Tibial artery (tissue), 4 donors: ENCODE data around the gene EFR3B.
A peak's percentile ranks its signal among the peaks of the same experiment; 100 is the strongest.
"Not testable (repeated sequence)": the region's sequence is repeated elsewhere in the genome, so short reads cannot be mapped to it uniquely, and the experiment has no call there.

ENCODE experiments used
- DNase-seq, 2 donors: peaks; one replicate each; pipeline ENCODE4 v3.0.0-alpha.2; 2019
- H3K27ac ChIP-seq, 2 donors: fragments of 200-600 bp; sonication (generic) in 1 of 2; 1 replicate in 1 of 2; 2 replicates in 1 of 2; pipeline ENCODE4 v1.5.1; 2018 to 2019; ENCODE audit warnings: mild to moderate bottlenecking in 1 of 2
- H3K27me3 ChIP-seq, 2 donors: fragments of 200-600 bp; sonication (generic) in 1 of 2; one replicate each; pipeline versions ENCODE4 v1.5.1 to v1.6.0; 2016 to 2019
- H3K36me3 ChIP-seq, 3 donors: fragments of 200-600 bp; sonication (generic) in 2 of 3; one replicate each; pipeline ENCODE4 v1.5.1; 2016 to 2019; ENCODE audit warnings: mild to moderate bottlenecking in 2 of 3
- H3K4me1 ChIP-seq, 4 donors: fragments of 200-600 bp; sonication (generic) in 2 of 4; 1 replicate in 3 of 4; 2 replicates in 1 of 4; pipeline ENCODE4 v1.5.1; 2016 to 2019
- H3K4me3 ChIP-seq, 2 donors: fragments of 200-600 bp; sonication (generic) in 1 of 2; 1 replicate in 1 of 2; 2 replicates in 1 of 2; pipeline ENCODE4 v1.5.1; 2018 to 2019; ENCODE audit warnings: mild to moderate bottlenecking in 2 of 2
- H3K9me3 ChIP-seq, 3 donors: fragments of 200-600 bp; sonication (generic) in 1 of 3; one replicate each; pipeline ENCODE4 v1.5.1; 2016 to 2019
- CTCF ChIP-seq, 2 experiments: fragments of 200-600 bp in 1 of 2; fragments of 450-650 bp in 1 of 2; IDR thresholded peaks; one replicate each; pipeline ENCODE4 v1.5.1; 2017 to 2019; ENCODE audit warnings: antibody characterized with exemption in 2 of 2, mild to moderate bottlenecking in 1 of 2, moderate library complexity in 1 of 2
- intact Hi-C: fragments of 100-400 bp; cut with DNase I; formaldehyde crosslinking; loops from one replicate; pipeline ENCODE4 v1.15.0; 2023; ENCODE audit warnings: low total_unique reads

EFR3B gene

GRCh38 chr2:25125976-25126375 is 84.1 kb downstream of the EFR3B start:
- no peak overlapping the region for H3K27ac ChIP-seq
- no peak overlapping the region for H3K4me3 ChIP-seq
- DNase-seq = no peak
- H3K9me3 ChIP-seq = no peaks in the 10 kb centered on the region
- H3K27me3 ChIP-seq = no peaks in the 10 kb centered on the region
- intact Hi-C loops = no loop called here
- H3K36me3 ChIP-seq = no peaks in the 10 kb centered on the region
- TF ChIP-seq CTCF (IDR thresholded peaks at IDR 0.05) = no peak
- H3K4me1 ChIP-seq = peaks cover 0 to 3% (median 0%) of the 10 kb centered on the region in 4 donors

GRCh38 chr2:25127071-25127470 is 85.2 kb downstream of the EFR3B start:
- H3K9me3 ChIP-seq, DNase-seq, H3K4me1 ChIP-seq, intact Hi-C loops, H3K36me3 ChIP-seq, H3K27ac ChIP-seq, H3K4me3 ChIP-seq: not testable (repeated sequence)
- peaks cover 0 to 10% of the 10 kb centered on the region in 2 donors for H3K27me3 ChIP-seq

- intact Hi-C loops = loop anchor here (2.0 kb wide), 1 partner anchor 151 kb away; no protein-coding TSS in a partner anchor
- H3K9me3 ChIP-seq = no peaks in the 10 kb centered on the region
- H3K4me1 ChIP-seq = peaks cover 0 to 11% (median 4%) of the 10 kb centered on the region in 4 donors
- no peaks in the 10 kb centered on the region for H3K36me3 ChIP-seq
- DNase-seq = no peak
- no peak overlapping the region for H3K4me3 ChIP-seq
- peaks cover 0 to 16% of the 10 kb centered on the region in 2 donors for H3K27me3 ChIP-seq
- H3K27ac ChIP-seq = no peak overlapping the region
- no peak for TF ChIP-seq CTCF (IDR thresholded peaks at IDR 0.05)
Observed at GRCh38 chr2:25127646-25128045, 85.8 kb downstream of the EFR3B start.

DNA sequence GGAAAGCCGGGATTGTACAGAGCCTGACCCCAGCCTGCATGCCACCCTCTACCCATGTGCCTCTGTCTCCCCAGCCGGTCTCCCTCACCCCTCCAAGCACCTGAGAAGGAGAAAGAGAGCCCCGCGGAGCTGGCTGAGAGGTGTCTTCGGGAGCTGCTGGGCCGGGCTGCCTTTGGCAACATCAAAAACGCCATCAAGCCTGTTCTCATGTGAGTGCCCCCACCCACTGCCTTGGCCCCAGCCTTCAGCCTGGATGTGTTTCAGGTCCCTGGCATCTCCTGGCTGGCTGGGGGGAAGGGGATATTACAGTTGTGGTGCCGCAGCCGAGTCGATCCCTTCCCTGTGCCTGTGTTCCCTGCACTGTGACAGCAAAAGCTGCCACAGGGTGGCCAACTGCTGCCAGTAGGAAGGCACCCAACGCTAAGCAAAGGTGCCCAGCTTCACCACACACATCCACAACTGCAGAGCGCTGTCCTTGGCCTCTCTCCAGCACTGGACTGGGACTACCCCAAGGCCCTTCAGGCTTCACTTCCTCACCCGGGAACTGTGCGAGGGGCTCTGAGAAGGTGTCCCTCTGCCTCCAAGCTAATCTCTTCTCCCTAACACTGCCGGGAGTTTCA is 88.1 kb downstream of the EFR3B start:
- intact Hi-C loops = loop anchor here (2.0 to 10.0 kb wide), 3 partner anchors 88 to 725 kb away; partner anchors contain the start of gene EFR3B
- H3K4me1 ChIP-seq = peaks cover 0 to 11% (median 4%) of the 10 kb centered on the region in 4 donors

DNA sequence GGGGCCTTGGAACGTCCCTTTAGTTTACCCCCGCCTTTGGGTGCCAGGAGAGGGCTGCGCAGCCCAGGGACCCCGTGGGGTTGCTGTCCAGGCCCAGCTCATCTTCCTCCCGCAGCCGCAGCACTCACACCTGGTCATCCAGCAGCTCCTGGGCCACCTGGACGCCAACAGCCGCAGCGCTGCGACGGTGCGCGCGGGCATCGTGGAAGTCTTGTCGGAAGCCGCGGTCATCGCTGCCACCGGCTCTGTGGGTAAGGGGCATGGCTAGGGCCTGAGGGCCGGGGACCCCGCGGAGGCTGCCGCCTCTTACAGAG is 89.3 kb downstream of the EFR3B start:
- no peaks in the 10 kb centered on the region for H3K9me3 ChIP-seq
- DNase-seq = no peak
- H3K4me3 ChIP-seq = peak overlapping the region in 1 of 2 donors; percentile 39
- no peak for TF ChIP-seq CTCF (IDR thresholded peaks at IDR 0.05)
- H3K4me1 ChIP-seq = peaks cover 0 to 11% (median 4%) of the 10 kb centered on the region in 4 donors
- intact Hi-C loops = loop anchor here (5.0 to 10.0 kb wide), 2 partner anchors 89 to 726 kb away; partner anchors contain the start of gene EFR3B
- no peak overlapping the region for H3K27ac ChIP-seq
- peaks cover 0 to 26% of the 10 kb centered on the region in 2 donors for H3K27me3 ChIP-seq
- H3K36me3 ChIP-seq = no peaks in the 10 kb centered on the region

More for the DNA sequence above, 88.1 kb downstream of the EFR3B start:
- no peaks in the 10 kb centered on the region for H3K36me3 ChIP-seq
- H3K27me3 ChIP-seq = peaks cover 0 to 25% of the 10 kb centered on the region in 2 donors
- no peaks in the 10 kb centered on the region for H3K9me3 ChIP-seq
- no peak for TF ChIP-seq CTCF (IDR thresholded peaks at IDR 0.05)
- H3K4me3 ChIP-seq = no peak overlapping the region
- DNase-seq = no peak
- no peak overlapping the region for H3K27ac ChIP-seq

GRCh38 chr2:25131567-25132298 is 89.9 kb downstream of the EFR3B start:
- Histone ChIP-seq H3K36me3 (no peaks in the 10 kb centered on the region), H3K4me1 (peaks cover 0 to 11% (median 4%) of the 10 kb centered on the region in 4 donors), H3K27ac (no peak overlapping the region), H3K9me3 (no peaks in the 10 kb centered on the region), H3K27me3 (peaks cover 0 to 27% of the 10 kb centered on the region in 2 donors), H3K4me3 (peak overlapping the region in 1 of 2 donors; percentile 39)
- no peak for TF ChIP-seq CTCF (IDR thresholded peaks at IDR 0.05)
- intact Hi-C loops = loop anchor here (5.0 to 10.0 kb wide), 2 partner anchors 89 to 727 kb away; partner anchors contain the start of gene EFR3B
- DNase-seq = no peak
